ENCODE data around the gene SS18L1.

The SS18L1 gene

DNA sequence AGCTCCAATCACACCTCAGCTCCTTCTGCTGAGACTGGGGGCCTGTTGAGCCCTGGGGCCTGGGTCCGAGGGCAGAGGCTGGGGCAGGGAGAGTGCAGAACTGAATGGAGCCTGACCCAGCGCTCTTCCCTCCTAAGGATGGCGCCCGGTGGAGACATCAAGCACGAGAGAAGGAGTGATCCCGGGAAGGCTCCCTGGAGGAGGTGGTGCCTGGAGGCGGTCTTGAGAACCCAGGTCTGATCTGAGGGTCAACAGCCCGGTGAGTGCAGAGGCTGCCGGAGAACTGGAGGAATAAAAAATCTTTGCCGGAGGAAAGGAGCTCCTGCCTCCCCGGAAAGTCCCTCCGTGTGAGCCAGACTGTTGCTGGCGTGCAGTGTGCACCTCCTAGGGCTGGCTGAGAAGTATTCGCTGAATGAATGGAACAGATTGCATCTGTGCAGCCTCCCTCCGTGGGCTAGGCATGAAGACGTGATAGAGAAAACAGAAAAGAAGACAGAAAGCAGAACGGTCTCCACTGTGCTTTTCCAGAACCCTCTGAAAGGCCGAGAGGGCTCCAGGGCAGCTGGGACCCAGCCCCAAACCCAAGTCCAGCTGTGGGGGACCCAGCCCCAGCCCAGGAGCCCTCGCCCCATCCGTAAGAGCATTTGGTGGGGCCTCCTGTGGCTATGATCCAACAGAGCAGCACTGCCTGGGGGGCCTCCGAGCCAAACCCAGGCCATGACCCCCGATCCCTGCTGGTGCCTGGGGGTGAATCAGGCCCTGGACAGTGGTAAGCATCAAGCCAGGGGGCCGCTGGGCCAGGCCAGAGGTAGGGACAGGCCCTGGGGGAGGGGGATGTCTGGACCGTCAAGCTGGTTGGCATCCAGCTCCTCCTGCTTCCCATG, 83.4 kb downstream of the SS18L1 start:
- DNase-seq (ENCODE audit: low read depth), result no peak

DNA sequence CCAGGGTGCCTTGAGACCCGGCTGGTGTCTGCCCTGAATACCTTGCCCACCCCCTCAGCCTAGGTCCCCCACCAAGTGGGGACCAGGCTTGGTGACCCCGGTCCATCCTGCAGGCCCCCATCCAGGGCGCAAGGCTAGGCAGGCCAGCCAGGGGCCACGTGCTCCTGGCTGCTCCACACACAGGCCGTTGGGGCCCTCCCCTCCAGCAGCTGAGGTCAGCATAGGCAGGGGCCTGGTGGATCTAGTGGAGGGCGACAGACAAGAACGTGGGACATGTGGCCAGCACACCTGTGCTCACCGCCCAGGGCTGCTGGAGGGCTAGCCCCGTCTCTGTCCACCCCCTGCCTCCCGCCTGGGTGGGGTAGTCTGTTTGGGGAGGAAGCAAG, 84.0 kb downstream of the SS18L1 start:
- DNase-seq (ENCODE audit: low read depth), result no peak

DNA sequence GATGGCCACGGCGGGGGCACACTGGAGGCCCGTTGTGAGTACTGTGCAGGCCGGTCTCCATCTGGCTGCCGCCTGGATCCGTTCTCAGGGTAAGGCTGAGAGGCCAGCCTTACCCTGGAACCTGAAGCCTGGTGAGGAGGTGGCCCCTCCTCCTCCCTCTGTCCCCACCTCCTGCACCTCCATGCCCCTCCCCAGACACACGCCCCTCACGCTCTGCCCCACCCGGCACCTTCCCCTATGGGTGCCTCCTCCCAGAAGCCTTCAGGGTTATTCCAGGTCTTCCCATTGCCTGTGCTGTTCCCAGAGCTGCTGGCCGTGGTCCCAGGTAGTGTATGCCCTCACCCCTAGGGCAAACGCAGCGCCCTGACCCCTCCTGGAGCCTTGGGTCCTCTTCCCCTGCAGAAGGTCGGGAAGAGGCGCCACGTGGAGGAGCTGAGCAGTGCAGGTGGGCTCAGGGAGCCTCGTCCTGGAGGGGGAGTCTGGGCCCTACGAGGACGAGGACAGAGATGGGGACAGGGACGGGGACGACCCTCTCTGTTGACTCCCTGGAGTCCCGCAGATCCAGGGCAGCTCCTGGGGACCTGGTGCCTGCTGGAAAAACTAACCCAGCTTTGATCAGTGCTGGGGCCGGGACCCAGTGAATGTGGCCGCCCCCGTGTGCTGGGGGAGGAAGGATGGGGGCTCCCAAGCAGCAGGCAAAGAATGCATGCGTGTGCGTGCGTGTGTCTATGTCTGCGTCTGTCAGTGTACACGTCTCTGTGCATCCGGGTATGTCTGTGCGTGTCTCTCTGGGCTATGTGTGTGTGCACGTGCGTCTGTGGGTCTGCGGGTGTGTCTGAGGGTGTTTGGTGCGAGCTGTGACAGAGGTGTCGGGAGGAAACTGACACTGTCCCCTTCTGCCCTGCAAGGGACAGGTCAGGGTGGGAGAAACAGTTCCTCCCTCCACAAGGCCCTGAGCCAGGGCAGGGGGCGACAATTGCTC, 84.7 kb downstream of the SS18L1 start:
- DNase-seq (ENCODE audit: low read depth), result no peak

DNA sequence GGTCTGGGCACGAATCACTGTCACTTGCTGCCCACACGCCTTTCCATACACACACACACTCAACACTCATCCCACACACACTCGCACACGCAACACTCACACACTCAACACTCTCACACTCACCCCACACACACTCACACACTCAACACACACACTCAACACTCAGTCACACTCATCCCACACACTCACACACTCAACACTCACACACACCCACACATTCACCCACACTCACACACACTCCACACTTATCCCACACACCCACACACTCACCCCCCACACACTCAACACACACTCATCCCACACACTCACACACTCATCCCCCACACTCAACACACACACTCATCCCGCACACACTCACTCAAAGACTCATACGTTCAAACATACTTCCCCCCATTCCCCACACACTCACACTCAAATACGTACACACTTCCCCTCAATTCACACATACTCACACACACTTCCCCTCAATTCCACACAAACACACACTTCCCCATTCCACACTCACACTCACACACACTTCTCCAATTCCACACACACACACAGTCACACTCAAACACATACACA, 85.5 kb downstream of the SS18L1 start:
- no peak for DNase-seq (ENCODE audit: low read depth)

DNA sequence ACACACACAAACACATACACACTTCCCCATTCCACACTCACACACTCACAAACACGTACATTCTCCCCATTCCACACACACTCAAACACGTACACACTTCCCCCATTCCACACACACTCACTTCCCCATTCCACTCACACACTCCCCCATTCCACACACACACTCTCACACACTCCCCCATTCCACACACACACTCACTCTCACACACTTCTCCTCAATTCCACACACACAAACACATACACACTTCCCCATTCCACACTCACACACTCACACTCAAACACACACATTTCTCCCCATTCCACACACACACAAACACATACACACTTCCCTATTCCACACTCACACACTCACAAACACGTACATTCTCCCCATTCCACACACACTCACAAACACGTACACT, 86.1 kb downstream of the SS18L1 start:
- DNase-seq (ENCODE audit: low read depth), result no peak

DNA sequence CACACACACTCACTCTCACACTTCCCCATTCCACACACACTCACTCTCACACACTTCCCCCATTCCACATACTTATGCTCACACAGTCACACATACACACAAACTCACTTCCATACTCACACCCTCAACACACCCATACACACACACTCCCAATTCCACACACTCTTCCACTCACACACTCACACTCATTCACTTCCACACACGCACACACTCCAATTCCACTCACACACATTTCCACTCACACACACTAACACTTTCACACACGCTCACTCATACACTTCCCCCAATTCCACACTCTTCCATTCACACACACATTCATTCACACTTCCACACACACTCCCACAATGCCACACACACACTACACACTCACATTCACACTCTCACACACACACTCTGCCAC, 86.7 kb downstream of the SS18L1 start:
- no peak for DNase-seq (ENCODE audit: low read depth)

DNA sequence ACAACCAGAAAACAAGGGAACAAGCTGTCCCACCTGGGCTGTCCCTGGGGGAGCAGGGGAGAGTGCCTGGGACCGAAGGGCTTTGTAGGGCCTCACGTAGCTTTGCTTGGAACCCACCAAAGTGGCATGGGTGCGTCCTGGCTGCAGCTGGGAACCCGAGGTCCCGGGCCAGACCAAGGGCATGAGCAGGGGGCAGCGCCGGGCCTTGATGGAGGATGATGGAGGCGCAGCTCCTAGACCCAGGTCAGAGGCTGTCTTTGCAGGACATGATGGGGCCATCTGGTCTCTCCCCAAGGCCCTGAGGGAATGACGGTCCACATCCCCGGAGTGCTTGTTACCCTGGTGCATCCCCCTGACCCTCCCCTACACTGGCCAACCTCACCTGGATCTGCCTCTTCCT, 87.1 kb downstream of the SS18L1 start:
- no peak for DNase-seq (ENCODE audit: low read depth)

DNA sequence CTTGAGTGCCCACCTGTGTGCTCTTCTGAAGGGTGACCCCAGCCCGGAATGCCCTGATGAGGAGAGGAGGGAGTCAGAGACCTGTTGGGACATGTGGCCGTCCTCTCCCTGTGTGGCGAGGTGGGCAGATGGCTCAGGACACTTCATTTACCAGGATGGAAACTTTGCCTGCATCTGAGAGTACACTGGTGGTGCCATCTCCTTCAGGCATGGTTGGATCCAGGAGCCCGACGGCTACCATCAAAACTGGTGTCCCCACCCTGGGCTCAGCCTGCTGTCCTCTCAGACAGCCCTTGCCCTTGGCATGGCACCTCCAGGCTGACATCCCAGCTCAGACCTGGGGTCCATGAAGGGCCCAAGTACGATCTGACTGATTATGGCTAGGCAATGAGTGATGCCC, 87.7 kb downstream of the SS18L1 start:
- no peak for DNase-seq (ENCODE audit: low read depth)

Data from stromal cell of bone marrow (primary cell).